ENCODE measurements around the gene ARFGAP1.

Gene ARFGAP1

DNA sequence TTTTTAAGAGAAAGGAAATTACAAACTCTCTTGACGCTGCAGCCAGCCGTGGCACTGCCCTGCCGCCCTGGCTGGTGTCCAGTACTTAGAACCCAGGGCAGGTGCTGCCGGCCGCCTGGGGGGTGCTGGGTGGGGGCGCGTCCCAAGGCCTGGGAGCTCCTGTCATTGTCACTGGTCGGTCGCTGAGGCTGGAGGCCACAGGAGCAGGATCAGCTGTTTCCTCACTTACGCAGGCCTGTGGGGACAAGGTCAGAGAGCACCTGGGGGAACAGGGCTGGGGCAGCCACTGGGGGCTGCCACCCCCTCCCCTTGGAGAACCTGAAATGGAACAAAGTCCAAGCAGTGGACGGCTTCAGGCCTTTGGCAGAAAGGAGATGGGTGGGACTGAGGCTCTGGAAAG lies 31.3 kb upstream of the ARFGAP1 start (continued):
- no peak for TF ChIP-seq TOX (CRISPR knock-in tag; IDR thresholded peaks at IDR 0.05; ENCODE audit: borderline replicate concordance)
- no peak for TF ChIP-seq ZNF70 (CRISPR knock-in tag; IDR thresholded peaks at IDR 0.05)
- TF ChIP-seq, protein P1, sequence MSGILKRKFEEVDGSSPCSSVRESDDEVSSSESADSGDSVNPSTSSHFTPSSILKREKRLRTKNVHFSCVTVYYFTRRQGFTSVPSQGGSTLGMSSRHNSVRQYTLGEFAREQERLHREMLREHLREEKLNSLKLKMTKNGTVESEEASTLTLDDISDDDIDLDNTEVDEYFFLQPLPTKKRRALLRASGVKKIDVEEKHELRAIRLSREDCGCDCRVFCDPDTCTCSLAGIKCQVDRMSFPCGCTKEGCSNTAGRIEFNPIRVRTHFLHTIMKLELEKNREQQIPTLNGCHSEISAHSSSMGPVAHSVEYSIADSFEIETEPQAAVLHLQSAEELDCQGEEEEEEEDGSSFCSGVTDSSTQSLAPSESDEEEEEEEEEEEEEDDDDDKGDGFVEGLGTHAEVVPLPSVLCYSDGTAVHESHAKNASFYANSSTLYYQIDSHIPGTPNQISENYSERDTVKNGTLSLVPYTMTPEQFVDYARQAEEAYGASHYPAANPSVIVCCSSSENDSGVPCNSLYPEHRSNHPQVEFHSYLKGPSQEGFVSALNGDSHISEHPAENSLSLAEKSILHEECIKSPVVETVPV (CRISPR knock-in tag; IDR thresholded peaks at IDR 0.05), result no peak
- TF ChIP-seq SNAI2 (CRISPR knock-in tag; IDR thresholded peaks at IDR 0.05), result no peak
- no peak for TF ChIP-seq GLIS3 (CRISPR knock-in tag; IDR thresholded peaks at IDR 0.05)
- TF ChIP-seq BACH2 (CRISPR knock-in tag; IDR thresholded peaks at IDR 0.05; ENCODE audit: borderline replicate concordance), result no peak
- no peak for TF ChIP-seq TCF4 (CRISPR knock-in tag; IDR thresholded peaks at IDR 0.05; ENCODE audit: borderline replicate concordance)
- TF ChIP-seq PPARA (CRISPR knock-in tag; IDR thresholded peaks at IDR 0.05; ENCODE audit: borderline replicate concordance), result no peak
- TF ChIP-seq ZC3H10 (CRISPR knock-in tag; IDR thresholded peaks at IDR 0.05), result no peak

GRCh38 chr20:63242736-63243135 lies 29.9 kb upstream of the ARFGAP1 start:
- TF ChIP-seq CREB5 (CRISPR knock-in tag; IDR thresholded peaks at IDR 0.05; ENCODE audit: low read depth), result no peak
- TF ChIP-seq BACH2 (CRISPR knock-in tag; IDR thresholded peaks at IDR 0.05; ENCODE audit: borderline replicate concordance), result no peak
- no peak for TF ChIP-seq TSHZ2 (CRISPR knock-in tag; IDR thresholded peaks at IDR 0.05)
- TF ChIP-seq, protein P2, sequence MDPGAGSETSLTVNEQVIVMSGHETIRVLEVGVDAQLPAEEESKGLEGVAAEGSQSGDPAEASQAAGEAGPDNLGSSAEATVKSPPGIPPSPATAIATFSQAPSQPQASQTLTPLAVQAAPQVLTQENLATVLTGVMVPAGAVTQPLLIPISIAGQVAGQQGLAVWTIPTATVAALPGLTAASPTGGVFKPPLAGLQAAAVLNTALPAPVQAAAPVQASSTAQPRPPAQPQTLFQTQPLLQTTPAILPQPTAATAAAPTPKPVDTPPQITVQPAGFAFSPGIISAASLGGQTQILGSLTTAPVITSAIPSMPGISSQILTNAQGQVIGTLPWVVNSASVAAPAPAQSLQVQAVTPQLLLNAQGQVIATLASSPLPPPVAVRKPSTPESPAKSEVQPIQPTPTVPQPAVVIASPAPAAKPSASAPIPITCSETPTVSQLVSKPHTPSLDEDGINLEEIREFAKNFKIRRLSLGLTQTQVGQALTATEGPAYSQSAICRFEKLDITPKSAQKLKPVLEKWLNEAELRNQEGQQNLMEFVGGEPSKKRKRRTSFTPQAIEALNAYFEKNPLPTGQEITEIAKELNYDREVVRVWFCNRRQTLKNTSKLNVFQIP (CRISPR knock-in tag; IDR thresholded peaks at IDR 0.05; ENCODE audit: borderline replicate concordance, low read depth), result no peak
- no peak for ATAC-seq

GRCh38 chr20:63243604-63244247 lies 28.9 kb upstream of the ARFGAP1 start:
- ATAC-seq, result no peak
- TF ChIP-seq RARB (CRISPR knock-in tag; IDR thresholded peaks at IDR 0.05), result no peak
- no peak for TF ChIP-seq ISL1 (CRISPR knock-in tag; IDR thresholded peaks at IDR 0.05)
- TF ChIP-seq ZNF565 (CRISPR knock-in tag; conservative IDR thresholded peaks at IDR 0.05; ENCODE audit: low read depth), result no peak
- no peak for TF ChIP-seq PPARA (CRISPR knock-in tag; IDR thresholded peaks at IDR 0.05; ENCODE audit: borderline replicate concordance)
- no peak for TF ChIP-seq ZC3H10 (CRISPR knock-in tag; IDR thresholded peaks at IDR 0.05)
- no peak for TF ChIP-seq OSR1 (CRISPR knock-in tag; IDR thresholded peaks at IDR 0.05)
- TF ChIP-seq ZFP30 (CRISPR knock-in tag; IDR thresholded peaks at IDR 0.05), result no peak
- TF ChIP-seq ARNTL (CRISPR knock-in tag; IDR thresholded peaks at IDR 0.05; ENCODE audit: borderline replicate concordance, low read depth), result no peak
- TF ChIP-seq ZNF70 (CRISPR knock-in tag; IDR thresholded peaks at IDR 0.05), result no peak
- TF ChIP-seq CREB5 (CRISPR knock-in tag; IDR thresholded peaks at IDR 0.05; ENCODE audit: low read depth), result no peak
- TF ChIP-seq TOX (CRISPR knock-in tag; IDR thresholded peaks at IDR 0.05; ENCODE audit: borderline replicate concordance), result no peak
- no peak for TF ChIP-seq TCF4 (CRISPR knock-in tag; IDR thresholded peaks at IDR 0.05; ENCODE audit: borderline replicate concordance)

GRCh38 chr20:63244468-63244867 lies 28.1 kb upstream of the ARFGAP1 start:
- no peak for ATAC-seq
- TF ChIP-seq ISL1 (CRISPR knock-in tag; IDR thresholded peaks at IDR 0.05), result no peak
- no peak for TF ChIP-seq ZC3H10 (CRISPR knock-in tag; IDR thresholded peaks at IDR 0.05)
- TF ChIP-seq SNAI2 (CRISPR knock-in tag; IDR thresholded peaks at IDR 0.05), result no peak
- no peak for TF ChIP-seq ESRRG (CRISPR knock-in tag; IDR thresholded peaks at IDR 0.05)
- TF ChIP-seq, protein P1 (CRISPR knock-in tag; IDR thresholded peaks at IDR 0.05), result no peak
- no peak for TF ChIP-seq ZFP3 (CRISPR knock-in tag; IDR thresholded peaks at IDR 0.05)
- no peak for TF ChIP-seq ZFP30 (CRISPR knock-in tag; IDR thresholded peaks at IDR 0.05)
- no peak for TF ChIP-seq TOX (CRISPR knock-in tag; IDR thresholded peaks at IDR 0.05; ENCODE audit: borderline replicate concordance)
- no peak for TF ChIP-seq ZNF8 (CRISPR knock-in tag; IDR thresholded peaks at IDR 0.05)
- no peak for TF ChIP-seq PPARA (CRISPR knock-in tag; IDR thresholded peaks at IDR 0.05; ENCODE audit: borderline replicate concordance)
- no peak for TF ChIP-seq TCF4 (CRISPR knock-in tag; IDR thresholded peaks at IDR 0.05; ENCODE audit: borderline replicate concordance)
- no peak for TF ChIP-seq TSHZ2 (CRISPR knock-in tag; IDR thresholded peaks at IDR 0.05)
